ELF-1 (cell line): ENCODE results near the gene EPHA6.

ENCODE experiments used
- DNase-seq: peaks from one replicate; pipeline ENCODE4 v3.0.0-alpha.2; 2016; ENCODE audit warnings: low read depth, low spot score

Gene EPHA6

GRCh38 chr3:96813820-96814650, at the start of gene EPHA6:
TSS of gene EPHA6 (plus strand) at chr3:96814594.
- DNase-seq: peak; percentile 71

- DNase-seq: no peak
Observed at GRCh38 chr3:96776818-96777217, 37.6 kb upstream of the EPHA6 start.

GRCh38 chr3:96779810-96780209, 34.6 kb upstream of the EPHA6 start:
- DNase-seq: no peak

GRCh38 chr3:96796101-96796500, 18.3 kb upstream of the EPHA6 start:
- no peak for DNase-seq

- DNase-seq: no peak
Observed at GRCh38 chr3:96803870-96804269, 10.5 kb upstream of the EPHA6 start.

- DNase-seq: no peak
Observed at GRCh38 chr3:96806341-96806740, 8.1 kb upstream of the EPHA6 start.

- peak; percentile 93 for DNase-seq
Observed at GRCh38 chr3:96813134-96813819, 1.1 kb upstream of the EPHA6 start.

GRCh38 chr3:96814651-96815567, 515 bp downstream of the EPHA6 start:
- DNase-seq: peak; percentile 12

- no peak for DNase-seq
Observed at GRCh38 chr3:96831175-96831574, 16.8 kb downstream of the EPHA6 start.

GRCh38 chr3:96833301-96833700, 18.9 kb downstream of the EPHA6 start:
- no peak for DNase-seq

- DNase-seq: no peak
Observed at GRCh38 chr3:96836153-96836915, 21.9 kb downstream of the EPHA6 start.

GRCh38 chr3:96843505-96844203, 29.3 kb downstream of the EPHA6 start:
- no peak for DNase-seq

GRCh38 chr3:96844204-96844514, 29.8 kb downstream of the EPHA6 start:
- DNase-seq: no peak

GRCh38 chr3:96852849-96853248, 38.5 kb downstream of the EPHA6 start:
- no peak for DNase-seq

- DNase-seq: no peak
Observed at GRCh38 chr3:96860882-96861281, 46.5 kb downstream of the EPHA6 start.

GRCh38 chr3:96863129-96863740, 48.8 kb downstream of the EPHA6 start:
- peak; percentile 34 for DNase-seq

GRCh38 chr3:96865605-96866004, 51.2 kb downstream of the EPHA6 start:
- DNase-seq: no peak

GRCh38 chr3:96869316-96869715, 54.9 kb downstream of the EPHA6 start:
- no peak for DNase-seq

- no peak for DNase-seq
Observed at GRCh38 chr3:96877510-96877909, 63.1 kb downstream of the EPHA6 start.

GRCh38 chr3:96900031-96900430, 85.6 kb downstream of the EPHA6 start:
- DNase-seq: no peak
